ENCODE measurements around the gene CEBPA.

DNA sequence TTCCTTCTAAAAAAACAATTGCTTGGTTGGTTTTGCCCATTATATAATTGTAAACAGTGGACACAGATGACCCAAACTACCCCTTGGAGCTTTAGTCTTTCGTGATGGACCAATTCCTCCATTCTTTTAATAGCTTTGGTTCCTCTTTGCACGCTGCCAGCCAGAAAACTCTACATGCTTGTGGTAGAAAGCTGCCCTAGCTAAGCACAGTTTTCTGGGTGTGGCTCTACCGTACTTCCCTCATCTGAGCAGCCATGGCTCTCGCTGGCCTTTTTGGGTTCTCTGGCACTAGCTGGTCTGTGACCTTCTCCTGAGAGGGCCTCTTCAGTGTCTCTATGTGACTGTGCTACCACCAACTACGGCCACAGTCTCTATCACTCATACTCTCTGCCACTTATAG, 29.9 kb upstream of the CEBPA start:
- TF ChIP-seq, protein P1, sequence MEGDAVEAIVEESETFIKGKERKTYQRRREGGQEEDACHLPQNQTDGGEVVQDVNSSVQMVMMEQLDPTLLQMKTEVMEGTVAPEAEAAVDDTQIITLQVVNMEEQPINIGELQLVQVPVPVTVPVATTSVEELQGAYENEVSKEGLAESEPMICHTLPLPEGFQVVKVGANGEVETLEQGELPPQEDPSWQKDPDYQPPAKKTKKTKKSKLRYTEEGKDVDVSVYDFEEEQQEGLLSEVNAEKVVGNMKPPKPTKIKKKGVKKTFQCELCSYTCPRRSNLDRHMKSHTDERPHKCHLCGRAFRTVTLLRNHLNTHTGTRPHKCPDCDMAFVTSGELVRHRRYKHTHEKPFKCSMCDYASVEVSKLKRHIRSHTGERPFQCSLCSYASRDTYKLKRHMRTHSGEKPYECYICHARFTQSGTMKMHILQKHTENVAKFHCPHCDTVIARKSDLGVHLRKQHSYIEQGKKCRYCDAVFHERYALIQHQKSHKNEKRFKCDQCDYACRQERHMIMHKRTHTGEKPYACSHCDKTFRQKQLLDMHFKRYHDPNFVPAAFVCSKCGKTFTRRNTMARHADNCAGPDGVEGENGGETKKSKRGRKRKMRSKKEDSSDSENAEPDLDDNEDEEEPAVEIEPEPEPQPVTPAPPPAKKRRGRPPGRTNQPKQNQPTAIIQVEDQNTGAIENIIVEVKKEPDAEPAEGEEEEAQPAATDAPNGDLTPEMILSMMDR (optimal IDR thresholded peaks at IDR 0.05 in 1 of 3, IDR thresholded peaks at IDR 0.05 in 1 of 3, conservative IDR thresholded peaks at IDR 0.05 in 1 of 3; ENCODE audit: extremely low read depth in 1 of 3, insufficient read depth in 2 of 3, low read length in 3 of 3) = no peak
- TF ChIP-seq EZH2 (IDR thresholded peaks at IDR 0.05; ENCODE audit: low read length) = no peak
